SW 1271 (cell line): ENCODE results near the gene ESRRA.

Source experiments
- DNase-seq, 2 experiments: peaks; one replicate each; lab custom pipeline; 2025; lab: John Stamatoyannopoulos, UW

Gene ESRRA

DNA sequence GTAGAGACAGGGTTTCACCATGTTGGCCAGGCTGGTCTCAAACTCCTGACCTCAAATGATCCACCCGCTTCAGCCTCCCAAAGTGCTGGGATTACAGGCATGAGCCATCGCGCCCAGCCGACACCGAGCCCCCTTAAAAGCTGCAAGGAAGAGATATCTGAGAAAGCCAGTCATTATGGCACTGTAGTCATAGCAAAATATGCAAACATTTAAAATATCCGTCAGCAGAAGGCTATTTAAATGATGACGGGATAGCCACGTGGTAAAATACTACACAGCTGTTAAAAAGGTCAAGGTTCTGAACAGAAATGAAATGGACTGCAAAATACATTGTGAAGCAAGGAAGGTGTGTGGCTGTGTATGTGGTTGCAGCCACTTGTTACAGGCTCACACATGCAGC, 28.2 kb downstream of the ESRRA start:
- DNase-seq: no peak

DNA sequence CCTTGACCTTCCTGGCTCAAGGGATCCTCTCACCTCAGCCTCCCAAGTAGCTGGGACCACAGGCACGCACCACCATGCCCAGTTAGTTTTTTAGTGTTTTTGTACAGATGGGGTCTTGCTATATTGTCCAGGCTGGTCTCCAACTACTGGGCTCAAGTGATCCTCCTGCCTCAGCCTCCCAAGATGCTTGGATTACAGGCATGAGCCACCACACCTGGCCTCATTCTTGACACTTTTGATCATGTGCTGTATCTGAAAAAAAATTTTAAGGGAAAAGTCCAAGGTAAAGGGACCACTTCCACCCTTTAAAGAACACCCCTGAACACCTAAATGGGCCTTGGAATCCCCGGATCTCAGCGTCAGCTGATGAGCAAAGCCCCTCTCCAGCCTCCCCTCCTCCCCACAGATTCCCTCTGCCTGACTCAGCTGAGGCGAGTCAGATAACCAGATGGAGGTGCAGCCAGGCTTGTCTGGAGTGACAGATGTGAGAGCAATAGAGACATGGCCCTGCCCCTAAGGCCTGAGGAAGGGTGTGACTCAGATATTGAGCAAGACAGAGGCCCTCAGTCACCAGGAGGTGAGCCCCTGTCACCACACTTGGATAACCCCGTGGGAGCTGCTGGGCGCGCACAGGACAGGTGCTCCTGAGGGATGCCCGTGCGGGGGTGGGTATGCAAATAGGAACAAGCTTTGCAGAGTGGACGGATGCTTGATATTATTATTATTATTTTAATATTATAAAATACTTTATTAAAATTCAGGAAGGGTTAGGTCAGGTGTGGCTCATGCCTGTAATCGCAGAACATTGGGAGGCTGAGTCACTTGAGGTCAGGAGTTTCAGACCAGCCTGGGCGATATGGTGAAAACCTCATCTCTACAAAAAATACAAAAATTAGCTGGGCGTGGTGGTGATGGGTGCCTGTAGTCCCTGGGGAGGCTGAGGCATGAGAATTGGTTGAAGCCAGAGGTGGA, 29.7 kb downstream of the ESRRA start:
- peak; percentile 95 to 97 for DNase-seq

GRCh38 chr11:64337538-64338249, 32.4 kb downstream of the ESRRA start:
- no peak for DNase-seq

- no peak for DNase-seq
Measured at GRCh38 chr11:64338716-64339115, 33.4 kb downstream of the ESRRA start.

GRCh38 chr11:64339286-64339685, 34.0 kb downstream of the ESRRA start:
- no peak for DNase-seq

- no peak for DNase-seq
Measured at GRCh38 chr11:64339754-64340408, 34.6 kb downstream of the ESRRA start, which contains the start of gene CCDC88B. Gene CCDC88B, plus strand, starts transcription at chr11:64340204. Its CDS starts 63 bp downstream, at chr11:64340267.

- DNase-seq: no peak
Measured at GRCh38 chr11:64340671-64341335, 35.5 kb downstream of the ESRRA start.

DNA sequence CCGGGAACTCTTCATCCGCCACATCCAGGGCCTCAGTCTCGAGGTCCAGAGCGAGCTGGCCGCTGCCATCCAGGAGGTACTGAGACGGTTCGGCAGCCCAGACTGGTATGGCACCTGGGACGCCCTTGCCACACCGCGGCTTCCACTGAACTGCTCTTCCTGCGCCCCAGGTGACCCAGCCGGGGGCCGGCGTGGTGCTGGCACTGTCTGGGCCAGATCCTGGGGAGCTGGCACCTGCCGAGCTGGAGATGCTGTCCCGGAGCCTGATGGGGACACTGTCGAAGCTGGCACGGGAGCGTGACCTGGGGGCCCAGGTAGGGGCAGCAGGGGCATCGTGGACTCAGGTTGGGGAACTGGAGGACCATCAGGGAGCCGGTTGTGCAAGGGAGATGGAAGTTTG, 36.1 kb downstream of the ESRRA start:
- no peak for DNase-seq

DNA sequence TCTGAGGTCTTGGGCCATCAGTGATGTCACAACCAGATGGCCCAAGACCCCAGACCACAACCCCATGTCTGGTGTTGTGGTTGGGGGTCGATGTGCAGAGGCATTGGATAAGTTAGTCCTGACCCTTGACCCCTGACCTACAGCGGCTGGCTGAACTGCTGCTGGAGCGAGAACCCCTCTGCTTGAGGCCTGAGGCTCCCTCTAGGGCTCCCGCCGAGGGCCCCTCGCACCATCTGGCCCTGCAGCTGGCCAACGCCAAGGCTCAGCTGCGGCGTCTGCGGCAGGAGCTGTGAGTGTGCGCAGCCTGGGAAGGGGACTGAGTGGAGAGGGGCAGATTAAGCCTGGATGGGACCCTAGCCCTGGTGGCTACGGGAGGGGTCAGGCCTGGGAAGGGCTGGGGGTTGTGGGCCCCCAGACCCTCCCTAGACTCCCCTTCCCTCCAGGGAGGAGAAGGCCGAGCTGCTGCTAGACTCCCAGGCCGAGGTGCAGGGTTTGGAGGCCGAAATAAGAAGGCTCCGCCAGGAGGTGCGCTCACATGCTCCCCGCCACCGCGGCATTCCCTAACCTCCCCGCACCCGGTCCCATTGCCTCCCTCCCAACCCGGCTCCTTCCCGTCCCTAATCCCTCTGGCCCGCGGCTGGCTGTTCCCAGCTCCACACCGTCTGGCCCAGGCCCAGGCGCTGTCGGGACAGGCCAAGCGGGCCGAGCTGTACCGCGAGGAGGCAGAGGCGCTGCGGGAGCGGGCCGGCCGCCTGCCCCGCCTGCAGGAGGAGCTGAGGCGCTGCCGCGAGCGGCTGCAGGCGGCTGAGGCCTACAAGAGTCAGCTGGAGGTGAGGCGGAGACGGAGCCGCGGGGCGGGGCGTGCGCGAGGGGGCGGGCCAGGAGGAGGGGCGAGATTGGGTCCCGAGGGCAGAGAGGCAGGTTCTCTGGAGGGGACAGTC, 36.8 kb downstream of the ESRRA start:
- no peak for DNase-seq

- DNase-seq: no peak
Measured at GRCh38 chr11:64342869-64343745, 37.8 kb downstream of the ESRRA start.

DNA sequence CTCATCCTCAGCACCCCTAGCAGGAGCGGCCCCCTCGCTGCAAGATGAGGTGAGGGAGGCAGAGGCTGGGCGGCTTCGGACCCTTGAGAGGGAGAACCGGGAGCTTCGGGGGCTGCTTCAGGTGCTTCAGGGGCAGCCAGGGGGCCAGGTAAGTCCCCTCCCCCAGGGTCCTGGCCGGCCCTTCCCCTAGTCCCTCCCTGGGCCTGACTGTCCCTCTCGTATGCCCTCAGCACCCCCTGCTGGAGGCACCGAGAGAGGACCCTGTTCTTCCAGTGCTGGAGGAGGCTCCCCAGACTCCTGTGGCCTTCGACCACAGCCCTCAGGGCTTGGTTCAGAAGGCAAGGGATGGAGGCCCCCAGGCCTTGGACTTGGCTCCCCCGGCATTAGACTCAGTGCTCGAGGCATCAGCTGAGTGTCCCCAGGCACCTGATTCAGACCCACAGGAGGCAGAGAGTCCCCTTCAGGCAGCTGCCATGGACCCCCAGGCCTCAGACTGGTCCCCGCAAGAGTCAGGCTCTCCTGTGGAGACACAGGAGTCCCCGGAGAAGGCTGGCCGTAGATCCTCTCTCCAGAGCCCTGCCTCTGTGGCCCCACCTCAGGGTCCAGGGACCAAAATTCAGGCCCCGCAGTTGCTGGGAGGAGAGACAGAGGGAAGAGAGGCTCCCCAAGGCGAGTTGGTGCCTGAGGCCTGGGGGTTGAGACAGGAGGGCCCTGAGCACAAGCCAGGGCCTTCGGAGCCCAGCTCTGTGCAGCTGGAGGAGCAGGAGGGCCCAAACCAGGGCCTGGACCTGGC, 38.6 kb downstream of the ESRRA start:
- DNase-seq: no peak

GRCh38 chr11:64344787-64345186, 39.5 kb downstream of the ESRRA start:
- DNase-seq: no peak

- no peak for DNase-seq
Measured at GRCh38 chr11:64347193-64347867, 42.0 kb downstream of the ESRRA start.

GRCh38 chr11:64348383-64349024, 43.2 kb downstream of the ESRRA start:
- no peak for DNase-seq

GRCh38 chr11:64349025-64349387, 43.7 kb downstream of the ESRRA start:
- DNase-seq: no peak

- no peak for DNase-seq
Measured at GRCh38 chr11:64349404-64349803, 44.1 kb downstream of the ESRRA start.

GRCh38 chr11:64351136-64351631, 45.9 kb downstream of the ESRRA start:
- no peak for DNase-seq
